PFSK-1 (cell line): ENCODE measurements around the gene ZAP70.

Experiments used
- FOXP2 ChIP-seq: optimal IDR thresholded peaks from 2 replicates; pipeline ENCODE3; 2011; ENCODE audit warnings: borderline replicate concordance, control low read depth, inconsistent platforms; ENCODE audit not compliant: insufficient read depth; ENCODE audit errors: extremely low read length, extremely low read depth
- POLR2AphosphoS5 ChIP-seq: IDR thresholded peaks from 2 replicates; pipeline ENCODE4 v1.6.1; 2012; ENCODE audit warnings: low read depth, mild to moderate bottlenecking, control low read depth, low read length, moderate library complexity
- REST ChIP-seq, 2 experiments: IDR thresholded peaks; 2 replicates each; pipeline versions ENCODE4 v1.6.1 to v1.8.0; 2011 to 2012; ENCODE audit warnings: low read depth in 2 of 2, low read length in 2 of 2, control low read depth in 1 of 2, inconsistent platforms in 1 of 2, mild to moderate bottlenecking in 1 of 2, moderate library complexity in 1 of 2; ENCODE audit not compliant: insufficient read depth in 1 of 2
- SIN3A ChIP-seq: IDR thresholded peaks from 2 replicates; pipeline ENCODE4 v1.6.1; 2012; ENCODE audit warnings: mild to moderate bottlenecking, low read length, moderate library complexity, borderline replicate concordance; ENCODE audit not compliant: insufficient read depth
- TAF1 ChIP-seq: IDR thresholded peaks from 2 replicates; pipeline ENCODE4 v1.6.1; 2012; ENCODE audit warnings: low read length, control low read depth, borderline replicate concordance; ENCODE audit not compliant: insufficient read depth

The ZAP70 gene

GRCh38 chr2:97695744-97696143, 17.6 kb upstream of the ZAP70 start:
- TF ChIP-seq TAF1 = no peak
- no peak for TF ChIP-seq REST (IDR thresholded peaks at IDR 0.05; ENCODE audit: insufficient read depth in 1 of 2, low read depth in 2 of 2, low read length in 2 of 2)
- no peak for TF ChIP-seq POLR2AphosphoS5
- no peak for TF ChIP-seq SIN3A
- TF ChIP-seq FOXP2 = no peak

GRCh38 chr2:97697252-97698235, 15.8 kb upstream of the ZAP70 start:
- TF ChIP-seq TAF1 (no peak), POLR2AphosphoS5 (no peak), REST (IDR thresholded peaks at IDR 0.05; ENCODE audit: insufficient read depth in 1 of 2, low read depth in 2 of 2, low read length in 2 of 2) (no peak), FOXP2 (no peak), SIN3A (no peak)

- TF ChIP-seq POLR2AphosphoS5 = no peak
- no peak for TF ChIP-seq TAF1
- TF ChIP-seq FOXP2 = no peak
- TF ChIP-seq REST (IDR thresholded peaks at IDR 0.05; ENCODE audit: insufficient read depth in 1 of 2, low read depth in 2 of 2, low read length in 2 of 2) = no peak
- TF ChIP-seq SIN3A = no peak
Measured at GRCh38 chr2:97698530-97698929, 14.8 kb upstream of the ZAP70 start.

- TF ChIP-seq REST (IDR thresholded peaks at IDR 0.05; ENCODE audit: insufficient read depth in 1 of 2, low read depth in 2 of 2, low read length in 2 of 2) (no peak), SIN3A (no peak), TAF1 (no peak), FOXP2 (no peak), POLR2AphosphoS5 (no peak)
Measured at GRCh38 chr2:97699765-97700444, 13.5 kb upstream of the ZAP70 start.
